HG03066 (cell line): ENCODE data around the gene CHMP6.

Source experiments
- ATAC-seq: cut with Tn5 transposase; IDR thresholded peaks from one replicate; pipeline ENCODE4 v1.9.1; 2021; ENCODE audit warnings: low read depth; ENCODE audit not compliant: unreplicated experiment

The CHMP6 gene

GRCh38 chr17:80991645-80992076, at the start of gene CHMP6:
TSS of gene CHMP6 (plus strand) at chr17:80991841. CDS start at chr17:80991919, 78 bp downstream.
- no peak for ATAC-seq

- no peak for ATAC-seq
Measured at GRCh38 chr17:80942423-80943345, 49.0 kb upstream of the CHMP6 start.

GRCh38 chr17:80943346-80944145, 48.1 kb upstream of the CHMP6 start:
- ATAC-seq, result no peak

- ATAC-seq, result no peak
Measured at GRCh38 chr17:80944326-80944725, 47.3 kb upstream of the CHMP6 start.

- ATAC-seq, result no peak
Measured at GRCh38 chr17:80945736-80946135, 45.9 kb upstream of the CHMP6 start.

GRCh38 chr17:80946449-80946848, 45.2 kb upstream of the CHMP6 start:
- ATAC-seq, result no peak

- ATAC-seq, result no peak
Measured at GRCh38 chr17:80947200-80947940, 44.3 kb upstream of the CHMP6 start.

- no peak for ATAC-seq
Measured at GRCh38 chr17:80948019-80948975, 43.3 kb upstream of the CHMP6 start.

- no peak for ATAC-seq
Measured at GRCh38 chr17:80948976-80949450, 42.6 kb upstream of the CHMP6 start.

GRCh38 chr17:80949451-80950421, 41.9 kb upstream of the CHMP6 start:
- no peak for ATAC-seq

- no peak for ATAC-seq
Measured at GRCh38 chr17:80950466-80951120, 41.0 kb upstream of the CHMP6 start.

- ATAC-seq, result no peak
Measured at GRCh38 chr17:80951121-80952090, 40.2 kb upstream of the CHMP6 start.

GRCh38 chr17:80952291-80952690, 39.4 kb upstream of the CHMP6 start:
- no peak for ATAC-seq

- no peak for ATAC-seq
Measured at GRCh38 chr17:80953471-80954315, 37.9 kb upstream of the CHMP6 start.

- ATAC-seq, result no peak
Measured at GRCh38 chr17:80955078-80955477, 36.6 kb upstream of the CHMP6 start.
